Anterior cingulate cortex (tissue), 58 donors: ENCODE measurements around the gene SHTN1.

Source experiments
- DNase-seq, 58 donors: peaks; one replicate each; lab custom pipeline; 2025; lab: John Stamatoyannopoulos, UW

The SHTN1 gene

DNA sequence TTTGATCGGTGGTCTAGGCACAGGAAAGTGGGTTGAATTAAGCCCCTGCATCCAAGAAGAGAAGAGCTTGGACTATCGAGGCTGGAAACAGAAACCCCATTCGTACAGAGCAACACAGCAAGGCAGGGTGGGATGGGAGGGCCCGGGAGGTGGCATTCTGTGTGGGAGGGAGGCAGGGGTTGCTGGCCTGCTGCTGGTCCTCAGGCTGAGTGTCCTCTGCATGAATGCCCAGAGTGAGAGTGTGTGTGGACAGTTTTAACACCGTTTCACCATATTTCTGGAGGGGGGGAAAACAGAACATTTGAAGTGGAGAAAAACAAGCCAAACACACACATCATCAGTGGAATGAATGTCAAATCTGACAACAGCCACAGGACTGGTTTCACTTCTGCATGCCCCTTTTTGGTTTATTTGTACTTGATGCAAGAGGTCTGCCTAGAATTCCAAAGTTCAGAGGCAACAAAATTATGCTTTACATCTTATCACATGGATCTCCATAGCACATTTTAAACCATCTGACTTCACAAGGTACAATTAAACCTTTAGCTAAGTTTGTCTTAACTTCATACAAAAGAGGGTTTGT is 166.8 kb downstream of the SHTN1 start:
- DNase-seq = no peak

DNA sequence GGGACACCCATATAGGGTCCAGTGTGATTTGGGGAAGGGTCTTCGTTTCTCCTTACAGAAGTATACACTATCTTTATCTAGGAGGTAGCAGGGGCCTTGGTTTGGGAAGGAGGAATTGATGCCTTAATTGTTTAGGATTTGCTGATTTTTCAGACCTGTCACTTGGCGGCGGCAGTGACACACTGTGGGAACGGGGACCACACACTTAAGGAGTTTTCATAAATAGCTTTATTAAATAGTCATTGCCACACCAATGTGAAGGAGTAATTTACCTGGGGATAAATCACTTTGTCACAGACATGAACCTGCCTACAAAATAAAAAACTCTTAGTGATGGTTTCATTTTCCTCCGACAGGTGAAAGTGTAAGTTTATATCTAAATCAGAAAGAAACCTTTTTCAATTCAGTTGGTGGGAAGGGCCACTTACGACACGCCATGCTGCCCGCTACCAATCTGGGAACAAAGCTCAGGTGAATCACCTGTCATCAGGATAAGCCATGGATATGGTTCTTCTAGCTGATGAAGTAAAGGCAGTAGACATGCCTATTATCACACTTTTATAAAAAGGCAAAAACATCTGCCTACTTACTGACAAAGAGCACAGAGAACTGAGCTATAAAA is 168.0 kb downstream of the SHTN1 start:
- DNase-seq = no peak

DNA sequence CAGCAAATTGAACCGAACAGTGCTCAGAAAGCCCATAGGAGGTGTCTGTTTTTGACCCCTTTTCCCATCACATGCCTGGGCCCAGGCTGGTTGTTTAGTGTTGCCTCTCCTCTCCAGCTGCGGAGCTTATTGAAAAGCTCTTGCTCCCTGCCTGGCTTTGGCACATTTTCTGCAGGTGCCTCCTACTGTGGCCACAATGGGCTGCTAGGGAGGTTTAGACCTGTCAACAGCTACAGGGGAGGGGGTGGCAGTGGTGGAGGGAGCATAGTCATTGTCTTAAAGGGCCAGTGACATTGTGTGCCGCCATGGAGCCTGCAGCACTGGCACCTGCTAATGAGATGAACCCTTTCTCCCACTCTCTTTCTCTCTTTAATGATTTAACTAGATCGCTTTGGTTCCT is 168.9 kb downstream of the SHTN1 start:
- no peak for DNase-seq

DNA sequence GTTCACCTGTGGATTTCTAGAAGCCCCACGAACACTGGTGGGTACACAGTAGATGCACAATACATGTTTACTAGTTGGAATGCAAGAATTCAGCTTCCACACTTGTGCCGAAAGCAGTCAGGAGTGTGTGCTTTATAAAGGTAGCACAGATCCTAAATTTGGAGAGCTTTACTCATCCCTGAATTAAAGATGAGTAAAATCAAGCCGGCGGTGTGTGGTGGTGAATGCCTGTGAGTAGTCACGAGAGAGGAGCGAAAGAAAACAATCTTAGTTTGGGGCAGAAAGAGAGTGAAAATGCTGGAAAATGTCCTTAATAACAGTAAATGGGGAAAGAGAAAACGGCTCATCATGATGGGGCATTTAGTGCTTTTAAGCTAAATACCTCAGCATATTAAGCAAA is 169.3 kb downstream of the SHTN1 start:
- DNase-seq = no peak

DNA sequence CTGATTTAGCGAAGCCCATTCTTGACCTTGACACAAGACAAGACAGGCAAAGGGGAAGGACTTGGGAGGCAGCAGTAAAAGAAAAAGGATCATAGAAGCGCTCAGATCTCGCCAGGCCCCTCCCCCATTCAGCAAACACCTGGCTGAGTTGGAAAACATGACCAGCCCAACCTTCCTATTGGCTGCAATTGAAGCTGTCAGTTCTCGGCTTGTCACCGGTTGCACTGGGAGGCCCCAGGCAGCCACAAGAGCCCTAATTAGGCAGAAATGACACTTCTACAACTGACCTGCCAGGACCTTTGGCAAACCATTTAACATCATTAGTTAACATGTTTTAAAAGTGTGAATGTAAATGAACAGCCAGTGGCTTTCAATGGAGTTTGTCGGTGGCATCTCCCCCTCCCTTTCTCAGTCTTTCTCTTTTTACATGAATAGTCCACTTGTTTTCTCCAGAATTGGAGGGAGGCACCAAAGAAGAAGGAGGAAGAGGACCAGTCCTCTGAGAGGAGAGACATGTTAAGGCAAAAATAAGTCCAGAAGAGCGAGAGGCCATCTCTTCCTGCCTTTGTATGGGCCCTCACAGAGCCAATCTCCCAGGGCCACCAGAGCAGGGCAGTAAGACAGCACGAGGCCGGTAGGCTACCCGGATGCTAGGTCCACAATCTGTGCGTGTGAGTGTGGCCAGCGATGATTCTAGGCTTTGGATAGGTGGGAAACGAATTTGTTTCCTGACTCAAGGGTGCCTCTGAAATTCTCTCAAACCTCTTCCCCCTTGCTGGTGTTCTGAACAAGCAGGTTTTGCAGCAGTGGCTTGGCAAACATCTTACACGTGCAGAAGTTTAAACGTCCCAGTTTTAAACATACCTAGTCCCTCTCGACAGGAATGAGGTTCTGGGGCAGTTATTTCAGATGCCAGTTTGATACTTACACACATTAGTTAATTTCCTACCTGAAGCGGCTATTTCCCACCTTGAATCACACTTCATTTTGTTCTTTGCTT is 170.7 kb downstream of the SHTN1 start:
- no peak for DNase-seq

DNA sequence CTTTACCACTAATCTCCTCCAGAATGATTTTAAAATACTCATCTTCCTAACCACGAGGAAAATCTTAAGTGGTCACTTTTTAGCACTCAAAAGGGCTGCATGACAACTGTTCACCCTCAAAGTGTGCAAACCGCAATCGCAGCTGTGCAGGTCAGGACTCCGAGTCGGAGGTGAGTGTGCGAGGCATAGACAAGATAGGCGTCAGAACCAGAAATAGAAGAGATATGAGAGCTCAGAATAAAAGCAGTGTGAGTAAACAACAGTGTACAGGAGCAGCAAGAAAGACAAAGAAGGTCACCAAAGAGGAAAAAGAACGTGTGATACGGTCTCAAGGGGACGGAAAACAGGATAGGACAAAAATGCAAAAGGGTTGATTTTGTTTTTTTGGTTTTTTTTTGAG is 173.2 kb downstream of the SHTN1 start:
- no peak for DNase-seq
